ENCODE data around the gene CTCFL.

CTCFL gene

DNA sequence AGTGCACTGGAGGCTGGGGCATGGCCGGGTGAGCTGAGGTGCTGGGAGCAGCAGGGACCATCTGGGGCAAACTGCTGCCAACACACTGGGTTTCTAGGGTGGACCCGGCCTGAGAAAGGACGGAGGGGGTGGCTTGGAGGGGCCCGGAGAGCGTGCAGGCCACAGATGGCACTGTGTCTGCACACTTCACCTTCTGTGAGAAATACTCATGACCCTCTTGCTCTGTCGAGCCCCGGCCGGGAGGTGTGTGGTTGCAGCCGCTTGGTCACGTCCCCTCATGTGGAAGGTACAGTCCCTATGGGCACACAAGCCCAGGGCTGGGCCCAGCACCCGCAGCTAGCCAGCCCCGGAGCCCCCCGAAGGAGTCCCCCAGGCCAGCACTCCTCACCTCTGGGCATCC is 74.0 kb downstream of the CTCFL start:
- TF ChIP-seq, protein P1, sequence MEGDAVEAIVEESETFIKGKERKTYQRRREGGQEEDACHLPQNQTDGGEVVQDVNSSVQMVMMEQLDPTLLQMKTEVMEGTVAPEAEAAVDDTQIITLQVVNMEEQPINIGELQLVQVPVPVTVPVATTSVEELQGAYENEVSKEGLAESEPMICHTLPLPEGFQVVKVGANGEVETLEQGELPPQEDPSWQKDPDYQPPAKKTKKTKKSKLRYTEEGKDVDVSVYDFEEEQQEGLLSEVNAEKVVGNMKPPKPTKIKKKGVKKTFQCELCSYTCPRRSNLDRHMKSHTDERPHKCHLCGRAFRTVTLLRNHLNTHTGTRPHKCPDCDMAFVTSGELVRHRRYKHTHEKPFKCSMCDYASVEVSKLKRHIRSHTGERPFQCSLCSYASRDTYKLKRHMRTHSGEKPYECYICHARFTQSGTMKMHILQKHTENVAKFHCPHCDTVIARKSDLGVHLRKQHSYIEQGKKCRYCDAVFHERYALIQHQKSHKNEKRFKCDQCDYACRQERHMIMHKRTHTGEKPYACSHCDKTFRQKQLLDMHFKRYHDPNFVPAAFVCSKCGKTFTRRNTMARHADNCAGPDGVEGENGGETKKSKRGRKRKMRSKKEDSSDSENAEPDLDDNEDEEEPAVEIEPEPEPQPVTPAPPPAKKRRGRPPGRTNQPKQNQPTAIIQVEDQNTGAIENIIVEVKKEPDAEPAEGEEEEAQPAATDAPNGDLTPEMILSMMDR (conservative IDR thresholded peaks at IDR 0.05; ENCODE audit: low read depth) = no peak
- CTCF ChIA-PET = no interaction called here
- no peak overlapping the region for H3K27ac ChIP-seq
- POLR2A ChIA-PET (ENCODE audit: low non-redundant PET) = no interaction called here
- no peak for DNase-seq (ENCODE audit: low spot score)

DNA sequence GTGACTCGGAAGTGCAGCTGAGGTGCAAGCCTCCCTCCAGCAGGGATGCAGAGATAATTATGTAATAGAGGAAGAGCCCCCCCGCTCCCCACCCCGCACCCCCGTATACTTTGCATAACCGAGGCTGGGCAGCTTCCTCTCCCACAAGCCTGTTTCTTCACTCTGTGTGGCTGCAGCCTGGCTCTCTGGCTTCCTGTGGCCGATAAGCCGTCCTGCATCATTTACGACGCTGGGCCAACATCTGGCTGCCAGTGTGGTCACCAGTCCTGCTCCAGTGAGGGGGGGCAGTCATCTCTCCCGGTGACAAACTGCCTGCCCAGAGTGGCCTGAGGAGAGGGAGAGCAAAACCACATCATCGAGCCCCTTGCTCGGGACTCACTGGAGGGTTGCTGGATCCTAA is 74.5 kb downstream of the CTCFL start:
- ChIA-PET CTCF (no interaction called here), POLR2A (ENCODE audit: low non-redundant PET) (no interaction called here)
- no peak overlapping the region for H3K27ac ChIP-seq
- no peak for DNase-seq (ENCODE audit: low spot score)
- TF ChIP-seq, protein P1 (conservative IDR thresholded peaks at IDR 0.05; ENCODE audit: low read depth) = no peak

DNA sequence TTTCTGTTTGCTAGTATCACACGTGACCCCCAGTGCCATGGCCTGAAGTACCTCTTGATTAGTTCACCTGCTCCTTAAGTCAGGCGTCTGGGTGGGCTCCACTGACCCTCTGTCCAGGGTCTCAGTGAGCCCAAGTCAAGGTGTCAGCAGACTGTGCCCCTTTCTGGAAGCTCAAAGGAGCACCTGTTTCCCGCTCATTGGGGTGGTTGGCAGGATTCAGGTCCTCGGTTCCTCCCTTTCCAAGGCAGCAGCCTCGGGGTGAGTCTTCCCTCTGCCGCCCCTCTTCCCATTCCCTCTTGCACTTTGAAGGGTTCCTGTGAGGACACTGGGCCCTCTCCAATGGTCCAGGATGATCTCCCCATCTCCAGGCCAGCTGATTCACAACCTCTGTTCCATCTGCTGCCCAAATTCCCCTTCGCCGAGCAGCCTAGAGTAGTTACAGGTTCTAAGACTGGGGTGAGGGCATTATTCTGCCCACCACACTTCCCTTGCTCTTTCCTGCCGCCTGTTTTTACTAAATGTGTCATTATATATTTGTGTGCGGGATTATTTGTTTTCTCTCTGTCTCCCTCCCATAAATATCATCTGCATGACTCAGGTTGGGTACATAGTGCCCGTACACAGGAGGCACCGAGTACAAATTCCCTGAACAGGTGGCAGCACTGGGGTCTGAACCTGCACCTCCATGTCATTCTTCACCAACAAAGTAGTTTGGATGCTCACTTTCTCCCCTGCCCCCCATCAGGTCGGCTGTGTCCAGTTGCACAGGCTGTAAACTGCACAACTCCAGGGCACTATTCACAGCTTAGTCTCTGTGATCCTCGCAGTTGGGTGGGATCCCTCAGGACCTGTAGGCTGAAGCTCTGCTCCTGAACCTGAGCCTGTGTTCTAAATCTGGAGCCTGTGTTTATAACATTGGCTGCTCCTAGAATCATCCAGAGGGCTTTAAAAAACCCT is 75.3 kb downstream of the CTCFL start:
- TF ChIP-seq, protein P1 (conservative IDR thresholded peaks at IDR 0.05; ENCODE audit: low read depth) = no peak
- H3K27ac ChIP-seq = no peak overlapping the region
- POLR2A ChIA-PET (ENCODE audit: low non-redundant PET) = no interaction called here
- no peak for DNase-seq (ENCODE audit: low spot score)
- CTCF ChIA-PET = interaction anchor here (0.6 to 1.0 kb wide), 2 partner anchors 22 to 35 kb away, joined by 4 read pairs; no protein-coding TSS in a partner anchor

DNA sequence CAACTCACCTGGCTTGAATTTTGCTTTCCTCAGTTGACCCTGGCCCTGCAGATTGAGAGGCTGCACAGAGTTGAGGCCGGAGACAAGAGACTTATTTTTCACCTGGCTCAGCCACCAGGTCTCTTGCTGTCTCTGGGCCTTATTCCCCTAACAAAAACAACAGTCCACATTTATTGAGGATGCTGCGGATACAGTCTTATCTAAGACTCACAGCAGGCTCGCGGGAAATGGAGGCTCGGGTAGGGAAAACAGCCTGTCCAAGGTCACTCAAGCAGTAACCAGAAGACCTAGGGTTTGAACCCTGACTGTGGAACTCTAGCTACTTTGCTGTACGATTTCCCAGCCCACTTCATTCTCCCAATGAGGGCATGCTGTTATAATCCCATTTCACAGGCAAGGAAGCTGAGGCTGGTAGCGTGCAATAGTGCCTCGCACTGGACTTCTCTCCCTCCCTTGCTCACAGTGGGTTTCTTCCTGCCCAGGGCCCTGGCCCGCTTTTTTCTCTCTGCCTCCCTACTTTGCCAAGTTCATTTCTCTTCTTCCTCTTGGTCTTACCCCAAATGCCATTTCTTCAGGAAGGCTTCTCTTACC is 76.1 kb downstream of the CTCFL start:
- H3K27ac ChIP-seq = no peak overlapping the region
- ChIA-PET CTCF (interaction anchor here (0.6 to 1.0 kb wide), 2 partner anchors 21 to 34 kb away, joined by 4 read pairs; no protein-coding TSS in a partner anchor), POLR2A (ENCODE audit: low non-redundant PET) (no interaction called here)
- TF ChIP-seq, protein P1 (conservative IDR thresholded peaks at IDR 0.05; ENCODE audit: low read depth) = no peak
- DNase-seq (ENCODE audit: low spot score) = no peak
